Stimulated activated CD4-positive, alpha-beta T cell treated with anti-CD3 and anti-CD28 coated beads, Interleukin-1b, Interleukin-23, amount 100 ng/mL, for 24 hours (primary cell): ENCODE results near the gene TMEM240.

Experiments
- DNase-seq, 4 experiments: peaks; one replicate each; pipeline ENCODE4 v3.0.0-alpha.2; 2020; ENCODE audit warnings: low read depth in 4 of 4, low spot score in 1 of 4

Gene TMEM240

DNA sequence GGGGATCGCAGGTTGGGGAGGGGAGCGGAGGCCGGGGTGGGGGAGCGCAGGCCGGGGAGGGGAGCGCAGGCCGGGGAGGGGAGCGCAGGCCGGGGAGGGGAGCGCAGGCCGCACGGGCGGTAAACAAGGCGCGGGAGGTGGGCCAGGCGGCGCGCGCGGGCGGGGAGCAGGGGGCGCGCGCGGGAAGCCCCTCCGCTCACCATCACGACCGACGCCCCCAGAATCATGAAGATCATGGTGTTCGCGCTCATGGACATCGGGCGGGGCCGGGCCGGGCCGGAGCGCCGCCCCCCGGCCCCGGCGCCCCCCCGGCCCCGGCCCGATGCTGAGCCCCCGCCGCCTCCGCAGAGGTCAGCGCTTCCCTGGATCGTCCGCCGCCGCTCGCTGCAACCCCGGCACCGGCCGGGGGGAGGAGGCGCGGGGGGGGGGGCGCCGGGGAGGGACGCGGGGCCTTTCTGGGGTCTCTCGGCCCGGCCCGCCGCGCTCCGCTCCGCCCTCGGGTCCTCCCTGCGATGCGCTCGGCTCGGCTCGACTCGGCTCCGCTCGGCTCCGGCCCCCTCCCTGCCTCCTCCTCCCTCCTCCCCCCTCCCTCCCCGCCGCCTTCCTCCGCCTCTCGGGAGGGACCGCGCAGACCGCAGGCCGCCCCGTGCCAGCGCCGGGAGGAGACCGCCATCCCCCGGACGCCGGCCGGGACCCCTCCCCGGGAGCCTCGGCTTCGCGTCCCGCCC is at the start of gene TMEM240:
Gene TMEM240 (minus strand): TSS at position 535 of the 728 bp plus-strand sequence. CDS start 278 bp downstream, at position 257.
- DNase-seq = peak in 3 of 4 experiments; percentile 44 to 63 (median 45)

- DNase-seq = no peak
These were observed 43.1 kb upstream of the TMEM240 start for GRCh38 chr1:1583347-1584010.

GRCh38 chr1:1582585-1583346 is 42.3 kb upstream of the TMEM240 start:
- DNase-seq = no peak

GRCh38 chr1:1578371-1578940 is 38.0 kb upstream of the TMEM240 start:
- no peak for DNase-seq

DNA sequence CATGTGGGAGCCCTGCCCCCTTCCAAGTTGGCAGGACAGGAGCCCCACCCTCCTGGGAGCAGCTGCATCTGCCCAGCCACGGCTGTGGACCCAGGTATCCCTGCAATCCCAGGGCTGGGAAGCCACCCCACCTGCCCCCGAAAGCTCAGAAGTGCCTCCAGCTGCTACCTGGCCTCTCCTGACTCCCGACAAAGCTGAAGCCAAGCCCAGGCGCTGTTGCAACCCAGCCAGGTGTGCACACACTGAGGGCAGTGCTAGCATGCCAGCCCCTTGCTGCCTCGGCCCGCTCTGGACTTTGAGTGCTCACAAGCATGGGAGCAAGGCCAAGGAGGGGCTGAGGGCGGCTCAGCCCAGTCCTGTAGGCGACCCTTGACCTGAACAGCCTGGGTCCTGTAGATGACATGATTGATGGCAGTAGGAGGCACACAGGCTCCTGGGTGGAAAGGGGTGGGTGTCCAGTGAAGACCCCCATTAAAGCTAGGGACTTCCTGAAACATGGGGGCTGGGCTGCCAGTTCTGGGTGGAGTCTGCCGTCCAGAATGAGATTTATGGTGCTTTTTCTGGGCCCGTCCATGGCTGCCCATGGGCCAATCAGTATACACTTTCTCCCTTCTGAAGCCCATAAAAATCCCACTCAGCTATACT is 37.1 kb upstream of the TMEM240 start:
- DNase-seq = no peak

- DNase-seq = peak; percentile 85 to 92 (median 90)
These were observed 34.5 kb upstream of the TMEM240 start, which contains the start of gene SSU72 for GRCh38 chr1:1574721-1575537. TSS of gene SSU72 (minus strand) at chr1:1574863. CDS start at chr1:1574557, 306 bp downstream.

DNA sequence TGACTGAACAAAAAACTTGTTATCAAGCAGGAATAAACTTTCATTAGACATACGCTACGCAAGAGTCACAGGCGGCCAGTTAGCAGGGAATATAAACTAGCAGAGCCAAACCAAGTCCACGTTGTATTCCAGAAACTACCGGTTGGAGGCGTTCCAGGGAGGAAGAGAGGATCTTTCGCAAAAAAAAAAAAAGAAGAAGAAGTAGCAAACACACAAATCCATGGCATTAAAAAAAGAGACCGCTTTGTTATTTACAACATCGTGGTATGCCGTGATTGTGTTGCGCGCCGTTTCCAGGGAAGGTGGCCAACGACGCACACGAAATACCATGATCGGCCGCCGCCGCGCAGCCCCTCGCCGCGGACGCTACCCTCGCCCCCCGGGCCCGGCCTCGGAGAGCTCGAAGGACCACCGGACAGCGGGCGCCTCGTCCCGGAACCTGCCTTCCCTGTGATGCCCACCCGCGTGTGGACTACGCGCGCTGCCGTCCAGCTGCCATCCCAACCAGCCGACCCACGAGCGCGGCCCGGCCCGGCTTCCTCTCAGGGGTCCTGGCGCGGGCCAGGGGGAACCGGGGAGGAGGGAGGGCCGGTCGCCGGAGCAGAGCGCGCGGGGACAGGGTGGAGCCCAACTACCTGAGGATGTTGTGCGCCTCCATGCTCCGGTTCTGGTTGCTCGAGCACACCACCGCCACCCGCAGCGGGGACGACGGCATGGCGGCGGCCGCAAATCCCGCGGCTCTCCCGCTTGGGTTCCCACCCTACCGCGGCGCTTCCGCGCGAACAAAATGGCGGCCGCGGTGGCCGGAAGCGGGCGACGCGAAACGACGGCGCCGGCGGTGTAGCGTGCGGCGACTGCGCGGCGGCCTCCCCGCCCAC is 33.7 kb upstream of the TMEM240 start:
- peak; percentile 33 to 54 (median 52) for DNase-seq

GRCh38 chr1:1569341-1569740 is 28.9 kb upstream of the TMEM240 start:
- DNase-seq = no peak

DNA sequence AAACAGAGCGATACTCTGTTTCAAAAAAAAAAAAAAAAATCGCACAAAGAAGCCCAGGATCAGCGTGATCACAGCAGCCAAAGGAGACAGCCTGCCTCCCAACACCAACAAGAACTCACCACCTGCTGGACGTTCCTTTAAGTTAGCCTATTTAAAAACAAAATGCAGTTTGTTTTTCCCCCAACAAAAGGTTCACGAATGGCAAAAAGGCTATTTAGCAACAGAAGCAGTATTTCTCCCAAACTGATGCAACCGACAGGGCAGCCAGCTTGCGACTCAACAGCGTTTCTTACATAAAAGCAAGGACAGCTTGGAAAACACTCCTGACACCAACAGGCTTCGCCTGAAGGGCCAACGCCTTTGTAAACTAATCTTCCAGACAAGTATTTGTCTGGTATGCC is 27.5 kb upstream of the TMEM240 start:
- no peak for DNase-seq

- DNase-seq = no peak
These were observed 26.9 kb upstream of the TMEM240 start for GRCh38 chr1:1567152-1567875.

- DNase-seq = no peak
These were observed 24.9 kb upstream of the TMEM240 start for GRCh38 chr1:1565340-1565739.

DNA sequence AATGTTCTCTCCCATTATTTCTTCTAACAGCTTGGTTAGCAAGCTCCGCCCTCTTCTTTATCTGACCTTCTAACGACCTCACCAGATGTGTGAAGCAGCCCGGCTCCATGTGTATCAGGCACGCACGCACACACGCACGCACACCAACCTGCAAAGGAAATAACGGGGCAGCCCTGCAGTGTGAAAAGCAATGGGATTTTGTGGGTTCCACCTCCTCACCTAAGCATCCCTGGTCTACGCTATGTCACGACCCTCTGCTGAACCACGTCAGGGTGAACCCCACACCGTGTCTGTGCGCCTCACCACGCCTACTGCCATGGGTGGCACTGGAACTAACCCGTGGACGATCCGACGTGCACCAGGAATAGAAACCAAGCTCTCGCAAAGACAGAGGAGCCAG is 23.8 kb upstream of the TMEM240 start:
- DNase-seq = no peak

- no peak for DNase-seq
These were observed 23.3 kb upstream of the TMEM240 start for GRCh38 chr1:1563688-1564087.

DNA sequence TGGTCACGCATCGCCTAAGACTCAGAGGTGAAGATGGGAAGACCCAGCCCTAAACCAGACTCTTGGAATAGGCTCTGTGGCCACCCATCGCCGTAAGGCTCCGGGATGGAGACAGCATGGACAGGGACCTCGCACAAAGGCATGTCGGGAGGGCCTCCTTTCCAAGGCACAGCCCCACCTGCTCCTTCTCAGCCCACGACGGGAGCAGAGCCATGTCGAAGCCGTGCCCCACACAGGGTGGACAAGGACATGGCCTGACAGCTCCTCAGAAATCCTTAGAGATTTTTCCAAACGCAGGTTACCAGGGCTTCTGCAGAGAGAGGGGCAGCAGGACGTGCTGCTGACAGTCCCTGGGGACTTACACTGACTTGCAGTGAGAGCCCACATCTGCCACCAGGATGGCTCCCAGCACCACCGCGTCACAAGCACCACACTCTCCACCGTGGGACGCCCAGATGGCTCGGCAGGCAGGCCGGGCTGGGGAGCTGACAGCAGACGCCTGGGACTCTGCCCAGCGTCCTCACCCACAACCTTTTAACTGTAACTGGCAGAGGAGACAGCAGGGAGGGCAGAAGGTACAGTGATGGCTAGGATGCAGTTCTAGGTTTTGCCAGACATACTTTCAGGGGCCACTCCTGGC is 22.3 kb upstream of the TMEM240 start:
- no peak for DNase-seq

DNA sequence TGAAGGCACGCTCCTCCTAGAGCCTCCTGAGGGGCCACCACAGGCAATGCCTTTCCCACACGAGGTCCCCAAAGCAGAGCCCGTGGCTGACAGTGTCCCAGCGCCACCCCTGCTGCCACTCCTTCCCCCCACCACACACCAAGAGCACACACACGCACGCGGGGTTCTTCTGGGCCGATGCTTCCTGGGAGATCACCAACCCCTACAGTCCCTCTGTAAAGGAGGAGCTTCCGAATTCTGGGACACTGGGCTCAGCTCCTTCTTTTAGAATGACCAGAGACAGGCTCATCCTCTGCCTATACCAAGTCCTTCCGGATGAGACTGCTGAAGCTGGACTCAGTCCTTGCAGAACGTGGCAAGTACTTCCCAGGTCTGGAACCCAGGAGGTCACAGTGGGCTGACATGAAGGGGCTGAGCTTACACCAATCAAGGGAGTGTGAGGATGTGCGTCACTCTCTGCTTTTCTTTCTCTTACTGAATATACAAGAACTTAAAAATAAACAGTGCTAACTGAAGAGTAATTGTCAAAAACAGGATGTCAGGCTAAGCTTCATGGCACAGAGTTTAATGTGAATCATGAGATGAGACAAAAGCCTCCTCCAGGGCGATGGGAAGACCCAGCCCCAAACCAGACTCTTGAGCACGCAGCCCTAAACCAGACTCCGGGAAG is 21.5 kb upstream of the TMEM240 start:
- no peak for DNase-seq

GRCh38 chr1:1560178-1560577 is 19.8 kb upstream of the TMEM240 start:
- no peak for DNase-seq

DNA sequence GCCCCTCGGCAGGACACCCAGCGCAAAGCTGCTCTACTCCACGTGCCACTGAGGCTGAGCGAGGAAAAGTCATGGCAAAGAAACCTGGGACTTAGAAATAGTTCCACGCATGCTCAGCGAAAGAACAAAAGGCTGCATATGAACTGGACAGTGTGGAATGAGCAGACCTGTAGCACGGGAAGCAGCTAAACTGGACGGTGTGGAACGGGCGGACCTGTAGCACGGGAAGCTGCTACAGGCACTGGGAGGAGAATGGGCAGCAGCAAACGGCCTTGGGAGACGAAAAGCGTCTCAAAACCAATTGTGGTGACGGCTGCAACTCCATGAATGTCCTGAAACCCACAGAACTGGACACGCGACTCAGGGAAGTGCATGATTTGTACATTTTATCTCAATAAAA is 18.6 kb upstream of the TMEM240 start:
- DNase-seq = no peak
